ENCODE measurements around the gene TSN.

- TF ChIP-seq ZBTB1 (tag by site-specific recombination; IDR thresholded peaks at IDR 0.05) = no peak
- TF ChIP-seq CTCF (tag by site-specific recombination; IDR thresholded peaks at IDR 0.05) = no peak
- TF ChIP-seq, protein P1, sequence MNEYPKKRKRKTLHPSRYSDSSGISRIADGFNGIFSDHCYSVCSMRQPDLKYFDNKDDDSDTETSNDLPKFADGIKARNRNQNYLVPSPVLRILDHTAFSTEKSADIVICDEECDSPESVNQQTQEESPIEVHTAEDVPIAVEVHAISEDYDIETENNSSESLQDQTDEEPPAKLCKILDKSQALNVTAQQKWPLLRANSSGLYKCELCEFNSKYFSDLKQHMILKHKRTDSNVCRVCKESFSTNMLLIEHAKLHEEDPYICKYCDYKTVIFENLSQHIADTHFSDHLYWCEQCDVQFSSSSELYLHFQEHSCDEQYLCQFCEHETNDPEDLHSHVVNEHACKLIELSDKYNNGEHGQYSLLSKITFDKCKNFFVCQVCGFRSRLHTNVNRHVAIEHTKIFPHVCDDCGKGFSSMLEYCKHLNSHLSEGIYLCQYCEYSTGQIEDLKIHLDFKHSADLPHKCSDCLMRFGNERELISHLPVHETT (tag by site-specific recombination; IDR thresholded peaks at IDR 0.05) = no peak
- no peak for TF ChIP-seq ZNF155 (tag by site-specific recombination; IDR thresholded peaks at IDR 0.05)
Observed at GRCh38 chr2:121748202-121748601, 7.2 kb upstream of the TSN start.

Measured in HEK293 (cell line).